ENCODE data around the gene CUZD1. TPM values are rescaled to one million over a fixed set of nuclear protein-coding genes. Genes with fewer than 3 reads are reported as not detected.

Gene CUZD1
- total and polyA plus RNA-seq, 9 of the 15 experiments (the other 6 are each of a cell fraction or from before 2014, with no cell fraction given), result 0.51 to 1.7 (median 1.1) TPM

- ATAC-seq (no peak), DNase-seq (ENCODE audit: extremely low read depth in 1 of 4, low spot score in 3 of 4) (no peak), FAIRE-seq (no peak)
- peaks cover 30% of the 10 kb centered on the region for H3K79me2 ChIP-seq (ENCODE audit: control insufficient read depth, insufficient read depth, low read length)
- no peaks in the 10 kb centered on the region for H3K9me3 ChIP-seq (replicated peaks; ENCODE audit: control insufficient read depth, insufficient read depth, low read depth, low read length)
- in situ Hi-C loops (cut with MboI), result no loop called here
- ChIA-PET CTCF (ENCODE audit: low intra/inter-chr PET ratio) (no interaction called here), POLR2A (no interaction called here)
- H3K27ac ChIP-seq (ENCODE audit: extremely low read depth, low read depth, low read length), result no peak overlapping the region
- no TSS peak for BruUV-seq (replicated peaks)
- 90% methylated on average over 1 of the region's 1 CpG for WGBS (ENCODE audit: insufficient coverage, low coverage, missing lambda C conversion rate)
- no peak overlapping the region for H3K4me3 ChIP-seq
- H2AFZ ChIP-seq (ENCODE audit: low read depth, low read length), result no peak overlapping the region
- peaks cover 15% of the 10 kb centered on the region for H4K20me1 ChIP-seq (replicated peaks; ENCODE audit: control insufficient read depth, insufficient read depth, low read length)
- no peaks in the 10 kb centered on the region for H3K9me1 ChIP-seq (ENCODE audit: control insufficient read depth, insufficient read depth, low read length)
- intact Hi-C loops (cut with micrococcal nuclease), result no loop called here
- H3K4me2 ChIP-seq (ENCODE audit: insufficient read depth, low read length), result no peak overlapping the region
- no peak overlapping the region for H3K9ac ChIP-seq (ENCODE audit: insufficient read depth in 1 of 2, low read depth in 2 of 2, low read length in 2 of 2)
- peaks cover 25% of the 10 kb centered on the region; the same call in 2 of the 3 replicates for H3K36me3 ChIP-seq (ENCODE audit: control insufficient read depth, insufficient read depth, low read length)
- H3K27me3 ChIP-seq (ENCODE audit: control insufficient read depth in 2 of 2, insufficient read depth in 2 of 2, low read length in 2 of 2), result no peaks in the 10 kb centered on the region
- H3K4me1 ChIP-seq (replicated peaks in 1 of 2; ENCODE audit: control insufficient read depth in 2 of 2, insufficient read depth in 2 of 2, low read length in 2 of 2), result peaks cover 0 to 3% of the 10 kb centered on the region in 2 experiments; a peak in 2 of 5 replicates
- TF ChIP-seq KHSRP (IDR thresholded peaks at IDR 0.05) (no peak), CC2D1A (IDR thresholded peaks at IDR 0.05) (no peak), SP1 (CRISPR knock-in tag; IDR thresholded peaks at IDR 0.05) (no peak), ZNF212 (CRISPR knock-in tag; IDR thresholded peaks at IDR 0.05) (no peak), MNT (conservative IDR thresholded peaks at IDR 0.05) (no peak), FOSL1 (tag; conservative IDR thresholded peaks at IDR 0.05) (no peak), TEAD2 (tag; IDR thresholded peaks at IDR 0.05) (no peak), MAZ (CRISPR knock-in tag; conservative IDR thresholded peaks at IDR 0.05 in 1 of 2, IDR thresholded peaks at IDR 0.05 in 1 of 2) (no peak)
Observed at GRCh38 chr10:122856902-122857301, 11.2 kb upstream of the CUZD1 start.
